Measurements from ENCODE around the gene CACNA2D3. TPM values are rescaled to one million over a fixed set of nuclear protein-coding genes. Genes with fewer than 3 reads are reported as not detected.

The CACNA2D3 gene
- total RNA-seq, 1 experiment from 2014 or later: not detected

DNA sequence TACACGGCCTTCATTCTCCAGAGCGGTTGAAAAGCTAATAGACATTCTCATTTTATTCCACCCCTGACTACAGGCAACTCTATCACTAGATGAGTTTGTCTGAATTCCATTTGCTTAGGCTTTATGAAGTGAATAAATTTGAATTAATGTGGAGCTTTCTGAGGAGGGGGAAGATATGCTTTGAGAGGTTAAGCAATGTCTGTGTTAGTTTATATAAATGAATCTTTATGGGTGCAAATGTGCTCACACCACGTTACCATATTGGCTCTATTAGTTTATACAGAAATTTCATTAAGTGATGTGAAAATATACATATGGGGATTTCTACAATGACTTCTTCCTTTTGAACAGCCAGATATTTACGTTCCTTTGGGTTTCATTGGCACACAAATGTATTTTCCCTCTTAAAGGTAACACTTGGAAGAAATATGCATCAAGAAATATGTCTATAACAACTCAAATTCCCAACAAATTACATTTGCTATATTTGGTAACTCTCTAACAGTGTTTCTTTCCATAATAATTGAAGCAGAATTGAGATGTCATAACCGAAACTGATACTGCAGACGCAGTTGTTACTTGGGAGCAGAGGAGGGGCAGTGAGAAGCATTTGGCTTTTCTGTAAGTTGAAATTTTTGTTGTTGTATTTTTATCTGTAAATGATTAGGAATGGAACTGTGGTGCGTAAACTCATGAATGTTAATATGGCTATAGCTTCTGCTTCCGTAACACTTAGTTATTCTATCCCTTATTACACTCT lies 359.4 kb downstream of the CACNA2D3 start:
- H3K4me3 Mint-ChIP-seq (ENCODE audit: unreplicated experiment): no peak overlapping the region
- no peaks in the 10 kb centered on the region for H3K9me3 Mint-ChIP-seq (ENCODE audit: unreplicated experiment)
- intact Hi-C loops (cut with micrococcal nuclease; ENCODE audit: unreplicated experiment): no loop called here
- no peak overlapping the region for H3K4me3 ChIP-seq (ENCODE audit: low read depth, low read length)
- no TSS peak for BruUV-seq (replicated peaks)
- ChIA-PET POLR2A (no interaction called here), CTCF (no interaction called here)
- no peaks in the 10 kb centered on the region for H3K36me3 ChIP-seq (ENCODE audit: control insufficient read depth, insufficient read depth, low read length)
- TF ChIP-seq, protein P1, sequence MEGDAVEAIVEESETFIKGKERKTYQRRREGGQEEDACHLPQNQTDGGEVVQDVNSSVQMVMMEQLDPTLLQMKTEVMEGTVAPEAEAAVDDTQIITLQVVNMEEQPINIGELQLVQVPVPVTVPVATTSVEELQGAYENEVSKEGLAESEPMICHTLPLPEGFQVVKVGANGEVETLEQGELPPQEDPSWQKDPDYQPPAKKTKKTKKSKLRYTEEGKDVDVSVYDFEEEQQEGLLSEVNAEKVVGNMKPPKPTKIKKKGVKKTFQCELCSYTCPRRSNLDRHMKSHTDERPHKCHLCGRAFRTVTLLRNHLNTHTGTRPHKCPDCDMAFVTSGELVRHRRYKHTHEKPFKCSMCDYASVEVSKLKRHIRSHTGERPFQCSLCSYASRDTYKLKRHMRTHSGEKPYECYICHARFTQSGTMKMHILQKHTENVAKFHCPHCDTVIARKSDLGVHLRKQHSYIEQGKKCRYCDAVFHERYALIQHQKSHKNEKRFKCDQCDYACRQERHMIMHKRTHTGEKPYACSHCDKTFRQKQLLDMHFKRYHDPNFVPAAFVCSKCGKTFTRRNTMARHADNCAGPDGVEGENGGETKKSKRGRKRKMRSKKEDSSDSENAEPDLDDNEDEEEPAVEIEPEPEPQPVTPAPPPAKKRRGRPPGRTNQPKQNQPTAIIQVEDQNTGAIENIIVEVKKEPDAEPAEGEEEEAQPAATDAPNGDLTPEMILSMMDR (IDR thresholded peaks at IDR 0.05; ENCODE audit: insufficient read depth in 1 of 2, low read depth in 1 of 2, low read length in 1 of 2, severe bottlenecking in 1 of 2, unreplicated experiment in 1 of 2): no peak
- no peak overlapping the region for H3K27ac Mint-ChIP-seq (ENCODE audit: unreplicated experiment)
- peaks cover 2% of the 10 kb centered on the region for H3K27me3 Mint-ChIP-seq (ENCODE audit: insufficient read depth, unreplicated experiment)
- DNase-seq: no peak
- H3K4me1 ChIP-seq: no peaks in the 10 kb centered on the region
- no peaks in the 10 kb centered on the region for H3K36me3 Mint-ChIP-seq (ENCODE audit: insufficient read depth, unreplicated experiment)
- H3K9me3 ChIP-seq: no peaks in the 10 kb centered on the region
- no peaks in the 10 kb centered on the region for H3K27me3 ChIP-seq (replicated peaks; ENCODE audit: control insufficient read depth, insufficient read depth, low read length)
- H3K4me1 Mint-ChIP-seq (ENCODE audit: low read depth, unreplicated experiment): no peaks in the 10 kb centered on the region

DNA sequence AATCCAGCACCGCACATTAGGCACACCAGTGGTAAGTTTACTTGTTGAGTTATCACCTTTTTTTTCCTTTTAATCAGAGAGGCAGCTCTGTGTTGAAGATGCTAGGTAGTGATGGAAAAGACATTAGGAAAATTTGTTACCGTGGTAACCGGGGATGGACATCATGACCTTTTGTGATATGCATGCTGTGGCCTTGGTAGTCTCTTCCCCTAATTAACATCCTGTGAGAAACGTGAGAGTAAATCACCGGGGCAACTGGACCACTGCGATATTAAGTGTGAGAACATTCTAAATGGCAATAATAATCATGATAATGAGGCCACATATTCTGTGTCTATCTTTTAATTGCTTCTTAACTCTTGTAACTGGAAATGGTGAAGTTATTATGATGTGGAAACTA lies 362.0 kb downstream of the CACNA2D3 start:
- Mint-ChIP-seq H3K36me3 (ENCODE audit: insufficient read depth, unreplicated experiment) (no peaks in the 10 kb centered on the region), H3K27ac (ENCODE audit: unreplicated experiment) (no peak overlapping the region), H3K9me3 (ENCODE audit: unreplicated experiment) (no peaks in the 10 kb centered on the region), H3K4me3 (ENCODE audit: unreplicated experiment) (no peak overlapping the region), H3K4me1 (ENCODE audit: low read depth, unreplicated experiment) (no peaks in the 10 kb centered on the region), H3K27me3 (ENCODE audit: insufficient read depth, unreplicated experiment) (peaks cover 9% of the 10 kb centered on the region)
- Histone ChIP-seq H3K9me3 (no peaks in the 10 kb centered on the region), H3K4me1 (no peaks in the 10 kb centered on the region), H3K4me3 (ENCODE audit: low read depth, low read length) (no peak overlapping the region), H3K27me3 (replicated peaks; ENCODE audit: control insufficient read depth, insufficient read depth, low read length) (no peaks in the 10 kb centered on the region), H3K36me3 (ENCODE audit: control insufficient read depth, insufficient read depth, low read length) (no peaks in the 10 kb centered on the region)
- no TSS peak for BruUV-seq (replicated peaks)
- DNase-seq: no peak
- TF ChIP-seq, protein P1 (IDR thresholded peaks at IDR 0.05; ENCODE audit: insufficient read depth in 1 of 2, low read depth in 1 of 2, low read length in 1 of 2, severe bottlenecking in 1 of 2, unreplicated experiment in 1 of 2): no peak
- intact Hi-C loops (cut with micrococcal nuclease; ENCODE audit: unreplicated experiment): no loop called here
- ChIA-PET CTCF (no interaction called here), POLR2A (no interaction called here)

DNA sequence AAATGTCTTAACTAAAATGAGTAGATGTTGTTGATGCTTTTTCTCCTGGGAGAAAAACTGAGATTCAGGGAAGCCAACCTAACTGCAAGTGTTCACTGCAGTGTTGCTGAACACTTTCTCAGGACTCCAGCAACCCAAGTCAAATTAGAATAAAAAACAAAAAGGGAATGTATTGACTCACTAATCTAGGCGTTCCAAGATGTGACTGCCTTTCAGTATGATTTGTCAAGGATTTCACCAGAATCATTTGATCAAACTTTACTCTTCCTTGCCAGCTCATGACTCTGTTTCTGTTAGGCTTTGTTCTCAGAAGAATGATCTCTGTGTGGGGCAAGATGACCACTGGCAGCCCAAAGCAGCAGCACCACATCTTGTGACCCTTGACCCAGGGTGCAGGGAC lies 364.0 kb downstream of the CACNA2D3 start:
- Histone ChIP-seq H3K4me1 (no peaks in the 10 kb centered on the region), H3K27me3 (replicated peaks; ENCODE audit: control insufficient read depth, insufficient read depth, low read length) (no peaks in the 10 kb centered on the region), H3K36me3 (ENCODE audit: control insufficient read depth, insufficient read depth, low read length) (no peaks in the 10 kb centered on the region), H3K9me3 (no peaks in the 10 kb centered on the region), H3K4me3 (ENCODE audit: low read depth, low read length) (no peak overlapping the region)
- Mint-ChIP-seq H3K4me1 (ENCODE audit: low read depth, unreplicated experiment) (no peaks in the 10 kb centered on the region), H3K27ac (ENCODE audit: unreplicated experiment) (no peak overlapping the region), H3K4me3 (ENCODE audit: unreplicated experiment) (no peak overlapping the region), H3K9me3 (ENCODE audit: unreplicated experiment) (no peaks in the 10 kb centered on the region), H3K36me3 (ENCODE audit: insufficient read depth, unreplicated experiment) (no peaks in the 10 kb centered on the region), H3K27me3 (ENCODE audit: insufficient read depth, unreplicated experiment) (peaks cover 9% of the 10 kb centered on the region)
- ChIA-PET POLR2A (no interaction called here), CTCF (no interaction called here)
- intact Hi-C loops (cut with micrococcal nuclease; ENCODE audit: unreplicated experiment): no loop called here
- no peak for DNase-seq
- TF ChIP-seq, protein P1 (IDR thresholded peaks at IDR 0.05; ENCODE audit: insufficient read depth in 1 of 2, low read depth in 1 of 2, low read length in 1 of 2, severe bottlenecking in 1 of 2, unreplicated experiment in 1 of 2): no peak
- BruUV-seq (replicated peaks): no TSS peak

All from Caco-2 (cell line).